Liver (tissue), 3 donors: ENCODE data around the gene OSTC.

Experiments used
- FOXA1 ChIP-seq: IDR thresholded peaks from 2 replicates; pipeline ENCODE4 v1.6.1; 2016; ENCODE audit warnings: antibody characterized with exemption
- JUND ChIP-seq, 2 donors: IDR thresholded peaks; 2 replicates each; pipeline ENCODE4 v1.6.1; 2016; ENCODE audit warnings: antibody characterized with exemption in 2 of 2
- NR2F2 ChIP-seq: IDR thresholded peaks from 2 replicates; pipeline ENCODE4 v1.6.1; 2016; ENCODE audit warnings: antibody characterized with exemption
- RAD21 ChIP-seq, 2 donors: IDR thresholded peaks; 2 replicates each; pipeline ENCODE4 v1.6.1; 2016; ENCODE audit warnings: antibody characterized with exemption in 2 of 2, mild to moderate bottlenecking in 2 of 2
- SP1 ChIP-seq: IDR thresholded peaks from 2 replicates; pipeline ENCODE4 v1.6.1; 2018; ENCODE audit warnings: antibody characterized with exemption, mild to moderate bottlenecking
- YY1 ChIP-seq: IDR thresholded peaks from 2 replicates; pipeline ENCODE4 v1.6.1; 2016; ENCODE audit warnings: antibody characterized with exemption, mild to moderate bottlenecking
- TF ChIP-seq, protein P1 (sequence below): fragments of 150-350 bp; IDR thresholded peaks from 2 replicates; pipeline ENCODE4 v1.5.1; 2017; ENCODE audit warnings: improper control_type of control experiment, low read depth, low read length; ENCODE audit not compliant: missing input control
- TF ChIP-seq, protein P2 (sequence below): IDR thresholded peaks from 2 replicates; pipeline ENCODE4 v1.6.1; 2016; ENCODE audit warnings: antibody characterized with exemption
- donor health status: healthy.
- donor health status: healthy.

DNA sequence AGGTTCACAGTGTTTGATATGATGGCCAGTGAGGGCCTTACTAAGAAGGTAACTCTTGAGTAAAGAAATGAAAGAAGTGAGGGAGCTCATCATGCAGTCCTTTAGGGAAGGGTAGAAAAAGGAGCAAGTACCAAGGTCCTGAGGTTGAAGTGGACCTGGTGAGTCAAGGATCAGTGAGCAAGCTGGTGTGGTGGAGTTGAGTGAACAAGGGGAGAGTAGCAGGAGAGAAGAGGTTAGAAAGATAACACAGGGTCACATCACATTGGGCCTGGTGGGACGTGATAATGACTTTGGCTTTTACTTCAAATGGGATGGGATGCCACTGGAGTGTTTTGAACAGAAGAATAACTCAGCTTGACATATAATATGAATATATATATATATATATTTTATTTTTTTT is 44.7 kb downstream of the OSTC start:
- TF ChIP-seq YY1 (no peak), RAD21 (IDR thresholded peaks at IDR 0.05) (no peak), JUND (IDR thresholded peaks at IDR 0.05) (no peak), FOXA1 (no peak), NR2F2 (no peak), SP1 (no peak)
- TF ChIP-seq, protein P1, sequence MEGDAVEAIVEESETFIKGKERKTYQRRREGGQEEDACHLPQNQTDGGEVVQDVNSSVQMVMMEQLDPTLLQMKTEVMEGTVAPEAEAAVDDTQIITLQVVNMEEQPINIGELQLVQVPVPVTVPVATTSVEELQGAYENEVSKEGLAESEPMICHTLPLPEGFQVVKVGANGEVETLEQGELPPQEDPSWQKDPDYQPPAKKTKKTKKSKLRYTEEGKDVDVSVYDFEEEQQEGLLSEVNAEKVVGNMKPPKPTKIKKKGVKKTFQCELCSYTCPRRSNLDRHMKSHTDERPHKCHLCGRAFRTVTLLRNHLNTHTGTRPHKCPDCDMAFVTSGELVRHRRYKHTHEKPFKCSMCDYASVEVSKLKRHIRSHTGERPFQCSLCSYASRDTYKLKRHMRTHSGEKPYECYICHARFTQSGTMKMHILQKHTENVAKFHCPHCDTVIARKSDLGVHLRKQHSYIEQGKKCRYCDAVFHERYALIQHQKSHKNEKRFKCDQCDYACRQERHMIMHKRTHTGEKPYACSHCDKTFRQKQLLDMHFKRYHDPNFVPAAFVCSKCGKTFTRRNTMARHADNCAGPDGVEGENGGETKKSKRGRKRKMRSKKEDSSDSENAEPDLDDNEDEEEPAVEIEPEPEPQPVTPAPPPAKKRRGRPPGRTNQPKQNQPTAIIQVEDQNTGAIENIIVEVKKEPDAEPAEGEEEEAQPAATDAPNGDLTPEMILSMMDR, result no peak
- TF ChIP-seq, protein P2, sequence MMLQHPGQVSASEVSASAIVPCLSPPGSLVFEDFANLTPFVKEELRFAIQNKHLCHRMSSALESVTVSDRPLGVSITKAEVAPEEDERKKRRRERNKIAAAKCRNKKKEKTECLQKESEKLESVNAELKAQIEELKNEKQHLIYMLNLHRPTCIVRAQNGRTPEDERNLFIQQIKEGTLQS, result no peak
